ENCODE measurements around the gene TREML4.

TREML4 gene

DNA sequence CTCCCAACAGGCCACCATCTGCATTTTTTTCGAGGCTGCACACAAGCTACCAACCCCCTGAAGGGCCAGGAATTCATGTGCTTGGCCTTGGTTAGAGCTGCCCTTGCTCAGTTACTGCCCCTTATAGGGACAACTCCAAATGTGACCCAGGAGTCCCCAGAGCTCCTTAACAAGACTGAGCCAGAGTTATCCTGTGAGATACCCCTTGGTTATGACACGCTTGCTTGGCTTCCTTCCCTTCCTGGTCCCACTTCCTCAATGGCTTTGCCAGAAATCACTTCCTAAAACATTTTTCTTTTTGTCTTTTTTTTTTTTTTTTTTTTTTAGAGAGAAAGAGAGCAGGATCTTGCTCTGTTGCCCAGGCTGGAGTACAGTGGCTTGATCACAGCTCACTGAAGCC is 49.5 kb downstream of the TREML4 start:
- H3K27ac ChIP-seq (ENCODE audit: low read depth, low read length) = no peak overlapping the region
- peaks cover 0 to 29% (median 12%) of the 10 kb centered on the region in 5 donors for H3K4me1 ChIP-seq (ENCODE audit: control insufficient read depth in 5 of 5, insufficient read depth in 5 of 5, low read length in 5 of 5)
- H3K9me3 ChIP-seq (ENCODE audit: control insufficient read depth in 5 of 5, low read length in 5 of 5) = no peaks in the 10 kb centered on the region

DNA sequence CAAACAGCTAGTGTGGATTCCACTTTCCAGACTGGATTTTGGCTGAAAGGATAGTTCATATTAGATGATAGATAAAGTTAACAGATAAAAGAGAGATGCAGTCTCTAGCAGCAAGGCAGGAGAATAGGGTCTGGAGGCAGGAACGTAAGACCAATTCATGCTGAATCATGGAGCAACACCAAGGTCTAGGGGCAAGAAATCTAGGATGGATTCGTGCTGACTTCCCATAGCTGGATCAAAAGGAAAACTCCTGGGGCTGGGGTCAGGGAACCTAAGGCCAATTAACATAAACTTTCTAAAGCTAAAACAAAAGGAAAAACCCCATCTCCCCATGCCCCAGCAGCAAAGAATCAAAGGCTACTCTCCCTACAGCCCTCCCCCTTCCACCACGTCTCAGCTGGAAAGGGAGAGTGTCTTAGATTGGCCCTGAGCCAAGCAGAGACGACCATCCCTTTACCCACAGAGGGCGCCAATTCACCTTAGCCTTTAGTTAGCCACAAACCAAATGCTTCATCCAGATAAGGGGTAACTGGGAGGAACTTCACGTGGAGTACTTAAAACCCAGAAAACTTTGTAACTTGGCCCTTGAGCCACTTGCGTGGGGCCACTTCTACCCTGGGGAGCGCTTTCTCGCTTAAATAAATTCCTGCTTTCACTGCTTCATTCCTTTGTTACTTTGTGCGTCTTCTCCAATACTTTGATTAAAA is 50.7 kb downstream of the TREML4 start:
- H3K4me1 ChIP-seq (ENCODE audit: control insufficient read depth in 5 of 5, insufficient read depth in 5 of 5, low read length in 5 of 5) = peaks cover 0 to 27% (median 12%) of the 10 kb centered on the region in 5 donors
- no peaks in the 10 kb centered on the region for H3K36me3 ChIP-seq (ENCODE audit: control insufficient read depth in 5 of 5, insufficient read depth in 5 of 5, low read length in 5 of 5)
- peaks cover 0 to 8% (median 4%) of the 10 kb centered on the region in 5 donors for H3K27me3 ChIP-seq (ENCODE audit: control insufficient read depth in 5 of 5, insufficient read depth in 4 of 5, low read length in 5 of 5)
- no peak overlapping the region for H3K9ac ChIP-seq (ENCODE audit: low read length in 5 of 5)
- no peak overlapping the region for H3K27ac ChIP-seq (ENCODE audit: low read depth, low read length)
- H3K9me3 ChIP-seq (ENCODE audit: control insufficient read depth in 5 of 5, low read length in 5 of 5) = no peaks in the 10 kb centered on the region
- H3K4me3 ChIP-seq (ENCODE audit: low read depth in 1 of 5, low read length in 5 of 5) = no peak overlapping the region

More for the DNA sequence above, 49.5 kb downstream of the TREML4 start:
- H3K27me3 ChIP-seq (ENCODE audit: control insufficient read depth in 5 of 5, insufficient read depth in 4 of 5, low read length in 5 of 5) = peaks cover 0 to 12% (median 3%) of the 10 kb centered on the region in 5 donors
- no peaks in the 10 kb centered on the region for H3K36me3 ChIP-seq (ENCODE audit: control insufficient read depth in 5 of 5, insufficient read depth in 5 of 5, low read length in 5 of 5)
- no peak overlapping the region for H3K9ac ChIP-seq (ENCODE audit: low read length in 5 of 5)
- no peak overlapping the region for H3K4me3 ChIP-seq (ENCODE audit: low read depth in 1 of 5, low read length in 5 of 5)

DNA sequence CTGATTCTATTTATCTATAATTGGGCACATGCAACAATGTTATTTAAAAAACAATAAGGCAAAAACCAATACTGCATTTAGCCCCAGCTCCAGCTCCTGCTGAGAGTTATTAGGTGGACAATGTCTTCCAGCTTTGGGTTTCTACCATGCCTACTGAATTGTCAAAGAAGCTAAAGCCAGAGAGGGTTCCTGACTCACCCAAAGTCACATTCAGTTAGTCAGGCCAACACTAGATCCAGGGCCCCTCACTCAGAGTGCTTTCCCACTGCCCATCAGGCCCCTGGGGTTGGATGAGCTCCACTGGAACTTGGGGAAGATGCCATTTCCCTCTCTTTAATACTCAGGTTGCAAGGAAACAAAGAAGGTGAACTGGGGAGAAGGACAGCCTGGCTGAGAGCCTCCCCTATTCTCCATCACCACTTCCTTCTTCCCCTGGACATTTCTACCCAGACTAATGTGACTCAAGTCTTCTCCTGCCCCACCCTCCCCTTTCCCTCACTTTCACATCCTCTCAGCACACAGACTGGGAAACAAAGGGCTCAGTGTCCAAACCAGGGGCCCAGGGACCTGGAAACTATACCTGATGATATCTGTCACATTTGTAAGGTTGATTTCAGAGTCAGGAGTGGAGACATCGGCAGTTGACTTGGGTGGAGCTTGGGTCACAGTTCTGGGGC is 52.4 kb downstream of the TREML4 start:
- Histone ChIP-seq H3K36me3 (ENCODE audit: control insufficient read depth in 5 of 5, insufficient read depth in 5 of 5, low read length in 5 of 5) (no peaks in the 10 kb centered on the region), H3K9me3 (ENCODE audit: control insufficient read depth in 5 of 5, low read length in 5 of 5) (no peaks in the 10 kb centered on the region), H3K4me1 (ENCODE audit: control insufficient read depth in 5 of 5, insufficient read depth in 5 of 5, low read length in 5 of 5) (peaks cover 0 to 18% (median 14%) of the 10 kb centered on the region in 5 donors), H3K27me3 (ENCODE audit: control insufficient read depth in 5 of 5, insufficient read depth in 4 of 5, low read length in 5 of 5) (peaks cover 0 to 4% (median 0%) of the 10 kb centered on the region in 5 donors), H3K9ac (ENCODE audit: low read length in 5 of 5) (no peak overlapping the region), H3K4me3 (ENCODE audit: low read depth in 1 of 5, low read length in 5 of 5) (no peak overlapping the region), H3K27ac (ENCODE audit: low read depth, low read length) (no peak overlapping the region)

DNA sequence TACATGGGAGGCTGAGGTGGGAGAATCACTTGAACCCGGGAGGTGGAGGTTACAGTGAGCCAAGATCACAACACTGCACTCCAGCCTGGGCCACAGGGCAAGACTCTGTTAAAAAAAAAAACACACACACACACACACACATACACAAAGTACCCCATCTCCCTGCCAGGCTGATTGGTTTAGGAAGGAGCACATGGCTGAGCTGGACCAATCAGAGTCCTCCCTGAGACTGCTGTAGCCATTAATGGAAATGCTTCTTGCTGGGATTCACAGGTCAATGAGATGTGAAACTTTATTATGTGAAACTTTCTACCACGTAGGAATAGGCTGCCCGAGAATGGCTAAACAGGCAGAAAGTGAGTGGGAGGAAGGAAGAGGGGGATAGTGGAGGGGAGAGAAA is 55.5 kb downstream of the TREML4 start:
- Histone ChIP-seq H3K4me1 (ENCODE audit: control insufficient read depth in 5 of 5, insufficient read depth in 5 of 5, low read length in 5 of 5) (peaks cover 0 to 15% (median 10%) of the 10 kb centered on the region in 5 donors), H3K9me3 (ENCODE audit: control insufficient read depth in 5 of 5, low read length in 5 of 5) (no peaks in the 10 kb centered on the region), H3K27ac (ENCODE audit: low read depth, low read length) (no peak overlapping the region), H3K9ac (ENCODE audit: low read length in 5 of 5) (no peak overlapping the region), H3K36me3 (ENCODE audit: control insufficient read depth in 5 of 5, insufficient read depth in 5 of 5, low read length in 5 of 5) (no peaks in the 10 kb centered on the region), H3K27me3 (ENCODE audit: control insufficient read depth in 5 of 5, insufficient read depth in 4 of 5, low read length in 5 of 5) (peaks cover 0 to 4% (median 0%) of the 10 kb centered on the region in 5 donors), H3K4me3 (ENCODE audit: low read depth in 1 of 5, low read length in 5 of 5) (no peak overlapping the region)

DNA sequence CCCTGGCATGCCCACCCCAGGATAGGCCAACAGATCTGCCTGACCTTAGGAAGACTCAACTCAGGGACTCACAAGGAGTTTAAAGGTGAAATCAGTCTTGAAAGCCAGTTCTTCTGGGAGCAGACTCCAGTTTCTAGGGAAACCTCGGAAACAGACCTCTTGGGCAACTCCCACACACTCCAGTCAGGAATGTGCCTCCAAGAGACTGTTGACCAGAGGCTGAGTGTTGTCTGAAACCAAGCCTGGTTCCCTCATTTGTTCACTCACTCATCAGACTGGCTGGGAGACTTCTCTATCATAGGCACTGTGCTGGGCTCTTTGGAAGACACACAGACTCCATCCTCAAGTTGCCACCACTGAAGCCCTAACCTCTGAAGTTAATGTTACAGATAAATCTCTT is 56.6 kb downstream of the TREML4 start:
- H3K4me1 ChIP-seq (ENCODE audit: control insufficient read depth in 5 of 5, insufficient read depth in 5 of 5, low read length in 5 of 5) = peaks cover 0 to 12% (median 3%) of the 10 kb centered on the region in 5 donors
- H3K27me3 ChIP-seq (ENCODE audit: control insufficient read depth in 5 of 5, insufficient read depth in 4 of 5, low read length in 5 of 5) = peaks cover 0 to 4% (median 0%) of the 10 kb centered on the region in 5 donors
- no peaks in the 10 kb centered on the region for H3K36me3 ChIP-seq (ENCODE audit: control insufficient read depth in 5 of 5, insufficient read depth in 5 of 5, low read length in 5 of 5)
- no peak overlapping the region for H3K4me3 ChIP-seq (ENCODE audit: low read depth in 1 of 5, low read length in 5 of 5)
- H3K9me3 ChIP-seq (ENCODE audit: control insufficient read depth in 5 of 5, low read length in 5 of 5) = no peaks in the 10 kb centered on the region
- no peak overlapping the region for H3K27ac ChIP-seq (ENCODE audit: low read depth, low read length)
- no peak overlapping the region for H3K9ac ChIP-seq (ENCODE audit: low read length in 5 of 5)

GRCh38 chr6:41286544-41287346 is 58.6 kb downstream of the TREML4 start, which contains the start of gene TREM1:
TSS of gene TREM1 (minus strand) at chr6:41286682. CDS start at chr6:41286655, 27 bp downstream.
- Histone ChIP-seq H3K9me3 (ENCODE audit: control insufficient read depth in 5 of 5, low read length in 5 of 5) (no peaks in the 10 kb centered on the region), H3K27me3 (ENCODE audit: control insufficient read depth in 5 of 5, insufficient read depth in 4 of 5, low read length in 5 of 5) (peaks cover 0 to 4% (median 0%) of the 10 kb centered on the region in 5 donors), H3K27ac (ENCODE audit: low read depth, low read length) (no peak within 1 kb of the TSS), H3K36me3 (ENCODE audit: control insufficient read depth in 5 of 5, insufficient read depth in 5 of 5, low read length in 5 of 5) (no peaks in the 10 kb centered on the region), H3K4me1 (ENCODE audit: control insufficient read depth in 5 of 5, insufficient read depth in 5 of 5, low read length in 5 of 5) (peaks cover 0 to 12% (median 3%) of the 10 kb centered on the region in 5 donors), H3K9ac (ENCODE audit: low read length in 5 of 5) (peak within 1 kb of the TSS in 1 of 5 donors; percentile 12), H3K4me3 (ENCODE audit: low read depth in 1 of 5, low read length in 5 of 5) (peak within 1 kb of the TSS in 2 of 5 donors; percentile 24 to 46)

DNA sequence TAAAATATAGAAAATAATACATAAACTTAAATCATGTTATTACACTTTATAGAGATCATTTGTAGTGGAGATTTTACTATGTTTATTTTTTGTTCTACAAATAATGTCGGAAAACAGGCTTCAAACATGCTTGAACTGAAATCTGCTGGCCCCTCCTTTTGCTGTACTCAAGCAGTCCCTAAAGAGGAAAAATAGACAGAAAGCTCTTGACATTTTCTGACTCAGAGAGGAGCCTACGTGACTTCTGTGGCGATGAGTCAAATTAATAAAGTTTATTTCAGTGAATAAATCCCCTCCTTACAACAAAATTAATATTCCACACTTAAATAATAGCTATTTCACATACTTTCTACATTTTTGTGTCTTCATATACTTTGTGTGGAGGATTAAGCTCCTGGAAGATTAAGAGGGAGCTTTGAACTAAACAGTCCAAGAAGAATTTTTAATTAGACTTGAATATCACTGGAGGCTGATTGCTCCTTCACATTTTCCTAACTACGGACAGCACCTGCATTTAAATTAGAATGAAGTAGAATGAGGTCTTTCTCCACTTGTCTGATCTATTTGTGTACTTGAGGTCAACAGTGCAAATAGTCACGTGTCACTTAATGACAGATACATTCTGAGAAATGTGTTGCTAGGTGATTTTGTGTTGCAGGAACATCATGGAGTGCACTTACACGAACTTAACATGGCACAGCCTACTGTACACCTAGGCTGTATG is 60.0 kb downstream of the TREML4 start:
- H3K27ac ChIP-seq (ENCODE audit: low read depth, low read length) = no peak overlapping the region
- no peaks in the 10 kb centered on the region for H3K9me3 ChIP-seq (ENCODE audit: control insufficient read depth in 5 of 5, low read length in 5 of 5)
- no peak overlapping the region for H3K9ac ChIP-seq (ENCODE audit: low read length in 5 of 5)
- H3K27me3 ChIP-seq (ENCODE audit: control insufficient read depth in 5 of 5, insufficient read depth in 4 of 5, low read length in 5 of 5) = peaks cover 0 to 3% (median 0%) of the 10 kb centered on the region in 5 donors
- H3K36me3 ChIP-seq (ENCODE audit: control insufficient read depth in 5 of 5, insufficient read depth in 5 of 5, low read length in 5 of 5) = no peaks in the 10 kb centered on the region
- H3K4me1 ChIP-seq (ENCODE audit: control insufficient read depth in 5 of 5, insufficient read depth in 5 of 5, low read length in 5 of 5) = peaks cover 0 to 12% (median 3%) of the 10 kb centered on the region in 5 donors
- H3K4me3 ChIP-seq (ENCODE audit: low read depth in 1 of 5, low read length in 5 of 5) = no peak overlapping the region

All from subcutaneous abdominal adipose tissue (tissue), 5 donors.